HepG2 (cell line): ENCODE results near the gene TEF. TPM values are rescaled to one million over a fixed set of nuclear protein-coding genes. Genes with fewer than 3 reads are reported as not detected.

Experiments used
- ARNTL ChIP-seq: sonication (generic); formaldehyde crosslinking; IDR thresholded peaks from 2 replicates; pipeline ENCODE4 v1.4.0; 2020; ENCODE audit warnings: mild to moderate bottlenecking, missing genetic modification reagents
- JDP2 ChIP-seq: sonication (generic); formaldehyde crosslinking; IDR thresholded peaks from 2 replicates; pipeline ENCODE4 v1.8.1; 2022; ENCODE audit warnings: missing genetic modification reagents, borderline replicate concordance
- MEF2D ChIP-seq: sonication (generic); formaldehyde crosslinking; IDR thresholded peaks from 2 replicates; pipeline ENCODE4 v1.5.1; 2020; ENCODE audit warnings: mild to moderate bottlenecking, missing genetic modification reagents
- REPIN1 ChIP-seq: sonication (generic); formaldehyde crosslinking; IDR thresholded peaks from 2 replicates; pipeline ENCODE4 v1.8.0; 2022; ENCODE audit warnings: missing genetic modification reagents, low read depth, mild to moderate bottlenecking, borderline replicate concordance
- SNRNP70 ChIP-seq: fragments of 200-400 bp; formaldehyde crosslinking; IDR thresholded peaks from 2 replicates; pipeline ENCODE4 v1.6.1; 2017; ENCODE audit warnings: mild to moderate bottlenecking, low read depth, low read length, moderate library complexity
- YEATS2 ChIP-seq: sonication (generic); formaldehyde crosslinking; IDR thresholded peaks from 2 replicates; pipeline ENCODE4 v1.4.0; 2020; ENCODE audit warnings: missing genetic modification reagents, borderline replicate concordance
- ZNF572 ChIP-seq: sonication (generic); formaldehyde crosslinking; IDR thresholded peaks from 2 replicates; pipeline ENCODE4 v1.5.1; 2020; ENCODE audit warnings: mild to moderate bottlenecking, missing genetic modification reagents
- polyA plus RNA-seq, 8 experiments: library from polyadenylated mRNA; depleted of rRNA in 3 of 8; stranded (reverse) in 7 of 8; unstranded in 1 of 8; fragments of >200 nt; fragmentation: Illumina TruSeq in 4 of 8; extraction: Trizol in 4 of 8; gene quantifications; 2 replicates each; pipeline versions ENCODE4 v1.2.1 to v1.2.3, GENCODE V29; 2011 to 2016; ENCODE audit warnings: low read depth in 4 of 8, missing spikeins in 1 of 8, mixed read lengths in 1 of 8; ENCODE audit not compliant: insufficient read depth in 1 of 8
- total RNA-seq, 5 experiments: library from RNA; depleted of rRNA; stranded (reverse); fragments of >200 nt; fragmentation: Illumina TruSeq; extraction: Trizol; gene quantifications; 2 replicates each; pipeline ENCODE4 v1.2.3, GENCODE V29; 2016; ENCODE audit warnings: low read depth in 1 of 5
- TF ChIP-seq, protein P1 (sequence below): sonication (generic); formaldehyde crosslinking; conservative IDR thresholded peaks from 2 replicates; pipeline ENCODE4 v1.8.0; 2022; ENCODE audit warnings: mild to moderate bottlenecking, moderate library complexity, missing genetic modification reagents
- TF ChIP-seq, protein P2 (sequence below): sonication (generic); formaldehyde crosslinking; IDR thresholded peaks from 2 replicates; pipeline ENCODE4 v1.5.0; 2020; ENCODE audit warnings: missing genetic modification reagents
- TF ChIP-seq, protein P3 (sequence below): sonication (generic); formaldehyde crosslinking; IDR thresholded peaks from 2 replicates; pipeline ENCODE4 v1.5.0; 2020; ENCODE audit warnings: mild to moderate bottlenecking, missing genetic modification reagents
- TF ChIP-seq, protein P4 (sequence below): sonication (generic); formaldehyde crosslinking; IDR thresholded peaks from 2 replicates; pipeline ENCODE4 v1.4.0; 2020; ENCODE audit warnings: missing genetic modification reagents
- TF ChIP-seq, protein P5 (sequence below): sonication (generic); formaldehyde crosslinking; IDR thresholded peaks from 2 replicates; pipeline ENCODE4 v1.4.0; 2020; ENCODE audit warnings: missing genetic modification reagents
- TF ChIP-seq, protein P6 (sequence below): IDR thresholded peaks from 2 replicates; pipeline ENCODE4 v1.6.1; 2016; ENCODE audit warnings: mild to moderate bottlenecking
- TF ChIP-seq, protein P7 (sequence below): sonication (generic); formaldehyde crosslinking; IDR thresholded peaks from 2 replicates; pipeline ENCODE4 v1.4.0; 2020; ENCODE audit warnings: missing genetic modification reagents, mild to moderate bottlenecking, borderline replicate concordance

The TEF gene
- total and polyA plus RNA-seq, 2 of the 13 experiments (the other 11 are each of a cell fraction or from before 2014, with no cell fraction given): 7.6 to 11.2 TPM

DNA sequence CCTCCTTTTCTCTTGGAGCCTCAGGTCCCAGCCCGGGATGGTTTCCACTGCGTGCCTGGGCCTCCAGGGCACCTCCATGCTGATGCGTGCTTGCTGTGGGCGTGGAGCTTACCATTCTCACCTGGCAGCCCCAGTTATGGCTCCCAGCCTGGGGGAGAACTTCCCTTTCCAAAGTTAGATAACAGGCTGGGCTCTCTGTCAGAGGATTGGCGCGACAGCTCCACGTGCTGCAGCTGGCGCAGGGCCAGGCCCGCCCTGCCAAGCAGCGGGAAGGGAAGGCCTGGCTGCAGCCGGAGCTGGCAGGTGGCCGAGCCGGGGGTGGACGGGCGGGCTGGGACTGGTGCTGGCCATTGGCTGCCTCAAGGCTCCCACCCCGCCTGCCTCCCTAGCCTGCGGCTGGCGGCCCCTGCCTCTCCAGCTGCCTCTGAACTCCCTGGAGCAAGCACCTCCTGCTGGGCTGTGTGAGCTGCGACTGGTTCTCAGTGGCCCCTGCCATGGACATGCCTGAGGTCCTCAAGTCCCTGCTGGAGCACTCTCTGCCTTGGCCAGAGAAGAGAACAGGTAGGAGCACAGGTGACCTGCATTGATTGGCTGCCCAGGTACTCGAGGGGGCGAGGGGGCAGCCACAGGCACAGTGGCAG lies 14.6 kb upstream of the TEF start (continued):
- TF ChIP-seq, protein P1, sequence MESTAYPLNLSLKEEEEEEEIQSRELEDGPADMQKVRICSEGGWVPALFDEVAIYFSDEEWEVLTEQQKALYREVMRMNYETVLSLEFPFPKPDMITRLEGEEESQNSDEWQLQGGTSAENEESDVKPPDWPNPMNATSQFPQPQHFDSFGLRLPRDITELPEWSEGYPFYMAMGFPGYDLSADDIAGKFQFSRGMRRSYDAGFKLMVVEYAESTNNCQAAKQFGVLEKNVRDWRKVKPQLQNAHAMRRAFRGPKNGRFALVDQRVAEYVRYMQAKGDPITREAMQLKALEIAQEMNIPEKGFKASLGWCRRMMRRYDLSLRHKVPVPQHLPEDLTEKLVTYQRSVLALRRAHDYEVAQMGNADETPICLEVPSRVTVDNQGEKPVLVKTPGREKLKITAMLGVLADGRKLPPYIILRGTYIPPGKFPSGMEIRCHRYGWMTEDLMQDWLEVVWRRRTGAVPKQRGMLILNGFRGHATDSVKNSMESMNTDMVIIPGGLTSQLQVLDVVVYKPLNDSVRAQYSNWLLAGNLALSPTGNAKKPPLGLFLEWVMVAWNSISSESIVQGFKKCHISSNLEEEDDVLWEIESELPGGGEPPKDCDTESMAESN: peak; percentile 79
- TF ChIP-seq SNRNP70 (no peak), YEATS2 (CRISPR knock-in tag) (peak; percentile 41; the same call in 1 of the 2 replicates), MEF2D (CRISPR knock-in tag) (0 out of 2 replicates have a peak, but pooled peaks have one; percentile 18), ZNF572 (CRISPR knock-in tag) (peak; percentile 24; the same call in 1 of the 2 replicates), ARNTL (CRISPR knock-in tag) (peak; percentile 98), REPIN1 (CRISPR knock-in tag) (peak; percentile 85), JDP2 (no peak)
- TF ChIP-seq, protein P2, sequence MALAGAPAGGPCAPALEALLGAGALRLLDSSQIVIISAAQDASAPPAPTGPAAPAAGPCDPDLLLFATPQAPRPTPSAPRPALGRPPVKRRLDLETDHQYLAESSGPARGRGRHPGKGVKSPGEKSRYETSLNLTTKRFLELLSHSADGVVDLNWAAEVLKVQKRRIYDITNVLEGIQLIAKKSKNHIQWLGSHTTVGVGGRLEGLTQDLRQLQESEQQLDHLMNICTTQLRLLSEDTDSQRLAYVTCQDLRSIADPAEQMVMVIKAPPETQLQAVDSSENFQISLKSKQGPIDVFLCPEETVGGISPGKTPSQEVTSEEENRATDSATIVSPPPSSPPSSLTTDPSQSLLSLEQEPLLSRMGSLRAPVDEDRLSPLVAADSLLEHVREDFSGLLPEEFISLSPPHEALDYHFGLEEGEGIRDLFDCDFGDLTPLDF (CRISPR knock-in tag): peak; percentile 46; the same call in 1 of the 2 replicates
- TF ChIP-seq, protein P3, sequence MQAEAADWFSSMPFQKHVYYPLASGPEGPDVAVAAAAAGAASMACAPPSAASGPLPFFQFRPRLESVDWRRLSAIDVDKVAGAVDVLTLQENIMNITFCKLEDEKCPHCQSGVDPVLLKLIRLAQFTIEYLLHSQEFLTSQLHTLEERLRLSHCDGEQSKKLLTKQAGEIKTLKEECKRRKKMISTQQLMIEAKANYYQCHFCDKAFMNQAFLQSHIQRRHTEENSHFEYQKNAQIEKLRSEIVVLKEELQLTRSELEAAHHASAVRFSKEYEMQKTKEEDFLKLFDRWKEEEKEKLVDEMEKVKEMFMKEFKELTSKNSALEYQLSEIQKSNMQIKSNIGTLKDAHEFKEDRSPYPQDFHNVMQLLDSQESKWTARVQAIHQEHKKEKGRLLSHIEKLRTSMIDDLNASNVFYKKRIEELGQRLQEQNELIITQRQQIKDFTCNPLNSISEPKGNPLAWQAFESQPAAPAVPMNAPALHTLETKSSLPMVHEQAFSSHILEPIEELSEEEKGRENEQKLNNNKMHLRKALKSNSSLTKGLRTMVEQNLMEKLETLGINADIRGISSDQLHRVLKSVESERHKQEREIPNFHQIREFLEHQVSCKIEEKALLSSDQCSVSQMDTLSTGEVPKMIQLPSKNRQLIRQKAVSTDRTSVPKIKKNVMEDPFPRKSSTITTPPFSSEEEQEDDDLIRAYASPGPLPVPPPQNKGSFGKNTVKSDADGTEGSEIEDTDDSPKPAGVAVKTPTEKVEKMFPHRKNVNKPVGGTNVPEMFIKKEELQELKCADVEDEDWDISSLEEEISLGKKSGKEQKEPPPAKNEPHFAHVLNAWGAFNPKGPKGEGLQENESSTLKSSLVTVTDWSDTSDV (CRISPR knock-in tag): no peak
- TF ChIP-seq, protein P4, sequence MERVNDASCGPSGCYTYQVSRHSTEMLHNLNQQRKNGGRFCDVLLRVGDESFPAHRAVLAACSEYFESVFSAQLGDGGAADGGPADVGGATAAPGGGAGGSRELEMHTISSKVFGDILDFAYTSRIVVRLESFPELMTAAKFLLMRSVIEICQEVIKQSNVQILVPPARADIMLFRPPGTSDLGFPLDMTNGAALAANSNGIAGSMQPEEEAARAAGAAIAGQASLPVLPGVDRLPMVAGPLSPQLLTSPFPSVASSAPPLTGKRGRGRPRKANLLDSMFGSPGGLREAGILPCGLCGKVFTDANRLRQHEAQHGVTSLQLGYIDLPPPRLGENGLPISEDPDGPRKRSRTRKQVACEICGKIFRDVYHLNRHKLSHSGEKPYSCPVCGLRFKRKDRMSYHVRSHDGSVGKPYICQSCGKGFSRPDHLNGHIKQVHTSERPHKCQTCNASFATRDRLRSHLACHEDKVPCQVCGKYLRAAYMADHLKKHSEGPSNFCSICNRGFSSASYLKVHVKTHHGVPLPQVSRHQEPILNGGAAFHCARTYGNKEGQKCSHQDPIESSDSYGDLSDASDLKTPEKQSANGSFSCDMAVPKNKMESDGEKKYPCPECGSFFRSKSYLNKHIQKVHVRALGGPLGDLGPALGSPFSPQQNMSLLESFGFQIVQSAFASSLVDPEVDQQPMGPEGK (CRISPR knock-in tag): peak; percentile 84
- TF ChIP-seq, protein P5, sequence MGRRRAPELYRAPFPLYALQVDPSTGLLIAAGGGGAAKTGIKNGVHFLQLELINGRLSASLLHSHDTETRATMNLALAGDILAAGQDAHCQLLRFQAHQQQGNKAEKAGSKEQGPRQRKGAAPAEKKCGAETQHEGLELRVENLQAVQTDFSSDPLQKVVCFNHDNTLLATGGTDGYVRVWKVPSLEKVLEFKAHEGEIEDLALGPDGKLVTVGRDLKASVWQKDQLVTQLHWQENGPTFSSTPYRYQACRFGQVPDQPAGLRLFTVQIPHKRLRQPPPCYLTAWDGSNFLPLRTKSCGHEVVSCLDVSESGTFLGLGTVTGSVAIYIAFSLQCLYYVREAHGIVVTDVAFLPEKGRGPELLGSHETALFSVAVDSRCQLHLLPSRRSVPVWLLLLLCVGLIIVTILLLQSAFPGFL (CRISPR knock-in tag): no peak
- TF ChIP-seq, protein P6, sequence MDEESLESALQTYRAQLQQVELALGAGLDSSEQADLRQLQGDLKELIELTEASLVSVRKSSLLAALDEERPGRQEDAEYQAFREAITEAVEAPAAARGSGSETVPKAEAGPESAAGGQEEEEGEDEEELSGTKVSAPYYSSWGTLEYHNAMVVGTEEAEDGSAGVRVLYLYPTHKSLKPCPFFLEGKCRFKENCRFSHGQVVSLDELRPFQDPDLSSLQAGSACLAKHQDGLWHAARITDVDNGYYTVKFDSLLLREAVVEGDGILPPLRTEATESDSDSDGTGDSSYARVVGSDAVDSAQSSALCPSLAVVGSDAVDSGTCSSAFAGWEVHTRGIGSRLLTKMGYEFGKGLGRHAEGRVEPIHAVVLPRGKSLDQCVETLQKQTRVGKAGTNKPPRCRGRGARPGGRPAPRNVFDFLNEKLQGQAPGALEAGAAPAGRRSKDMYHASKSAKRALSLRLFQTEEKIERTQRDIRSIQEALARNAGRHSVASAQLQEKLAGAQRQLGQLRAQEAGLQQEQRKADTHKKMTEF (CRISPR knock-in tag): peak; percentile 49; the same call in 1 of the 2 replicates
- TF ChIP-seq, protein P7, sequence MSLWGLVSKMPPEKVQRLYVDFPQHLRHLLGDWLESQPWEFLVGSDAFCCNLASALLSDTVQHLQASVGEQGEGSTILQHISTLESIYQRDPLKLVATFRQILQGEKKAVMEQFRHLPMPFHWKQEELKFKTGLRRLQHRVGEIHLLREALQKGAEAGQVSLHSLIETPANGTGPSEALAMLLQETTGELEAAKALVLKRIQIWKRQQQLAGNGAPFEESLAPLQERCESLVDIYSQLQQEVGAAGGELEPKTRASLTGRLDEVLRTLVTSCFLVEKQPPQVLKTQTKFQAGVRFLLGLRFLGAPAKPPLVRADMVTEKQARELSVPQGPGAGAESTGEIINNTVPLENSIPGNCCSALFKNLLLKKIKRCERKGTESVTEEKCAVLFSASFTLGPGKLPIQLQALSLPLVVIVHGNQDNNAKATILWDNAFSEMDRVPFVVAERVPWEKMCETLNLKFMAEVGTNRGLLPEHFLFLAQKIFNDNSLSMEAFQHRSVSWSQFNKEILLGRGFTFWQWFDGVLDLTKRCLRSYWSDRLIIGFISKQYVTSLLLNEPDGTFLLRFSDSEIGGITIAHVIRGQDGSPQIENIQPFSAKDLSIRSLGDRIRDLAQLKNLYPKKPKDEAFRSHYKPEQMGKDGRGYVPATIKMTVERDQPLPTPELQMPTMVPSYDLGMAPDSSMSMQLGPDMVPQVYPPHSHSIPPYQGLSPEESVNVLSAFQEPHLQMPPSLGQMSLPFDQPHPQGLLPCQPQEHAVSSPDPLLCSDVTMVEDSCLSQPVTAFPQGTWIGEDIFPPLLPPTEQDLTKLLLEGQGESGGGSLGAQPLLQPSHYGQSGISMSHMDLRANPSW (CRISPR knock-in tag): no peak; the same call in 1 of the 2 replicates
